H9 (cell line): ENCODE data around the gene KCTD18. TPM values are rescaled to one million over a fixed set of nuclear protein-coding genes. Genes with fewer than 3 reads are reported as not detected.

ENCODE experiments used
- DNase-seq: peaks from one replicate; pipeline ENCODE4 v3.0.0-alpha.2; 2017
- H2AFZ ChIP-seq: one replicate; pipeline ENCODE4 v1.6.1; 2013; ENCODE audit warnings: mild to moderate bottlenecking, low read length, control low read depth, moderate library complexity
- H2AK5ac ChIP-seq: 2 replicates; pipeline ENCODE4 v1.6.1; 2013; ENCODE audit warnings: low read length, control low read depth, mixed read lengths; ENCODE audit not compliant: insufficient read length
- H2BK120ac ChIP-seq: one replicate; pipeline ENCODE4 v1.6.1; 2013; ENCODE audit warnings: low read depth, mild to moderate bottlenecking, low read length, control low read depth, inconsistent platforms; ENCODE audit not compliant: poor library complexity, severe bottlenecking
- H2BK12ac ChIP-seq: 2 replicates; pipeline ENCODE4 v1.6.1; 2013; ENCODE audit warnings: low read length, control low read depth, mixed read lengths, low read depth; ENCODE audit not compliant: insufficient read length
- H2BK15ac ChIP-seq: 2 replicates; pipeline ENCODE4 v1.6.1; 2013; ENCODE audit warnings: low read depth, low read length, control low read depth
- H2BK20ac ChIP-seq: one replicate; pipeline ENCODE4 v1.6.1; 2013; ENCODE audit warnings: low read depth, mild to moderate bottlenecking, low read length, control low read depth, inconsistent platforms; ENCODE audit not compliant: poor library complexity, severe bottlenecking
- H2BK5ac ChIP-seq: 2 replicates; pipeline ENCODE4 v1.6.1; 2013; ENCODE audit warnings: low read length, control low read depth, mixed read lengths; ENCODE audit not compliant: insufficient read length
- H3K14ac ChIP-seq: 2 replicates; pipeline ENCODE4 v1.6.1; 2013; ENCODE audit warnings: low read length, control low read depth; ENCODE audit not compliant: insufficient read depth
- H3K18ac ChIP-seq: 2 replicates; pipeline ENCODE4 v1.6.1; 2013; ENCODE audit warnings: low read depth, mild to moderate bottlenecking, mixed read lengths, low read length, control low read depth; ENCODE audit not compliant: insufficient read length
- H3K23ac ChIP-seq: 2 replicates; pipeline ENCODE4 v1.6.1; 2013; ENCODE audit warnings: low read length, control low read depth, mixed read lengths, low read depth; ENCODE audit not compliant: insufficient read length
- H3K23me2 ChIP-seq: 2 replicates; pipeline ENCODE4 v1.6.1; 2013; ENCODE audit warnings: low read depth, mild to moderate bottlenecking, mixed read lengths, low read length, control low read depth; ENCODE audit not compliant: insufficient read length, poor library complexity, severe bottlenecking
- H3K27ac ChIP-seq: 2 replicates; pipeline ENCODE4 v1.5.1; 2013; ENCODE audit warnings: low read length, control low read depth, mixed read lengths, low read depth; ENCODE audit not compliant: insufficient read length
- H3K27me3 ChIP-seq: 2 replicates; pipeline ENCODE4 v1.6.1; 2013; ENCODE audit warnings: low read length, control low read depth, inconsistent platforms; ENCODE audit not compliant: insufficient read depth
- H3K4ac ChIP-seq: 2 replicates; pipeline ENCODE4 v1.6.1; 2013; ENCODE audit warnings: low read depth, mild to moderate bottlenecking, control low read depth, inconsistent platforms, low read length, moderate library complexity
- H3K4me1 ChIP-seq: 2 replicates; pipeline ENCODE4 v1.6.1; 2013; ENCODE audit warnings: low read length, control low read depth, inconsistent platforms; ENCODE audit not compliant: insufficient read depth
- H3K4me2 ChIP-seq: 2 replicates; pipeline ENCODE4 v1.6.1; 2013; ENCODE audit warnings: low read length, control low read depth, mixed read lengths; ENCODE audit not compliant: insufficient read length, insufficient read depth
- H3K56ac ChIP-seq: 2 replicates; pipeline ENCODE4 v1.6.1; 2013; ENCODE audit warnings: low read depth, mild to moderate bottlenecking, mixed read lengths, low read length, control low read depth; ENCODE audit not compliant: insufficient read length
- H3K79me1 ChIP-seq: 2 replicates; pipeline ENCODE4 v1.6.1; 2013; ENCODE audit warnings: low read depth, mild to moderate bottlenecking, moderate library complexity, low read length, control low read depth, inconsistent platforms; ENCODE audit not compliant: insufficient read depth, poor library complexity, severe bottlenecking
- H3K79me2 ChIP-seq: 2 replicates; pipeline ENCODE4 v1.6.1; 2013; ENCODE audit warnings: low read length, control low read depth, inconsistent platforms; ENCODE audit not compliant: insufficient read depth
- H3K9ac ChIP-seq: 2 replicates; pipeline ENCODE4 v1.6.1; 2013; ENCODE audit warnings: low read length, control low read depth, mixed read lengths; ENCODE audit not compliant: insufficient read length; ENCODE audit errors: extremely low read depth
- H3K9me3 ChIP-seq: one replicate; pipeline ENCODE4 v1.6.1; 2013; ENCODE audit warnings: low read depth, low read length, inconsistent platforms; ENCODE audit not compliant: control insufficient read depth
- H3T11ph ChIP-seq: one replicate; pipeline ENCODE4 v1.6.1; 2013; ENCODE audit warnings: mild to moderate bottlenecking, low read length, control low read depth, inconsistent platforms
- H4K20me1 ChIP-seq: one replicate; pipeline ENCODE4 v1.6.1; 2013; ENCODE audit not compliant: control insufficient read depth, insufficient read length, insufficient read depth
- H4K5ac ChIP-seq: 2 replicates; pipeline ENCODE4 v1.6.1; 2013; ENCODE audit warnings: low read depth, mild to moderate bottlenecking, mixed read lengths, low read length, control low read depth; ENCODE audit not compliant: insufficient read length
- H4K8ac ChIP-seq: replicated peaks from 2 replicates; pipeline ENCODE4 v1.6.1; 2013; ENCODE audit warnings: low read length, control low read depth, mixed read lengths, low read depth; ENCODE audit not compliant: insufficient read length
- H4K91ac ChIP-seq: 2 replicates; pipeline ENCODE4 v1.6.1; 2013; ENCODE audit warnings: low read depth, mild to moderate bottlenecking, moderate library complexity, mixed read lengths, low read length, control low read depth; ENCODE audit not compliant: insufficient read length
- H3K27ac Mint-ChIP-seq, 3 experiments: 2 replicates in 2 of 3; 3 replicates in 1 of 3; pipeline ENCODE4 v1.8.0; 2020 to 2021; ENCODE audit warnings: mixed read lengths in 3 of 3, mild to moderate bottlenecking in 1 of 3, moderate library complexity in 1 of 3
- H3K27me3 Mint-ChIP-seq: 2 replicates; pipeline ENCODE4 v1.8.0; 2021; ENCODE audit warnings: low read depth, mild to moderate bottlenecking, moderate library complexity, mixed read lengths
- H3K36me3 Mint-ChIP-seq, 3 experiments: 2 replicates in 2 of 3; 3 replicates in 1 of 3; pipeline ENCODE4 v1.8.0; 2020 to 2021; ENCODE audit warnings: low read depth in 3 of 3, mixed read lengths in 3 of 3; ENCODE audit not compliant: insufficient read depth in 1 of 3
- H3K4me1 Mint-ChIP-seq, 2 experiments: 2 replicates each; pipeline ENCODE4 v1.8.0; 2020; ENCODE audit warnings: mixed read lengths in 2 of 2
- H3K4me3 Mint-ChIP-seq, 2 experiments: 2 replicates in 1 of 2; 3 replicates in 1 of 2; pipeline ENCODE4 v1.8.0; 2020 to 2021; ENCODE audit warnings: mild to moderate bottlenecking in 2 of 2, mixed read lengths in 2 of 2, moderate library complexity in 1 of 2
- H3K9me3 Mint-ChIP-seq, 2 experiments: 2 replicates in 1 of 2; 3 replicates in 1 of 2; pipeline ENCODE4 v1.8.0; 2020; ENCODE audit warnings: mild to moderate bottlenecking in 2 of 2, mixed read lengths in 2 of 2, moderate library complexity in 1 of 2
- total RNA-seq: library from RNA; stranded (reverse); gene quantifications from 2 replicates; pipeline ENCODE4 v1.2.1, GENCODE V29; 2021
- TF ChIP-seq, protein P1 (sequence below): fragments of 200-600 bp; sonication (generic); conservative IDR thresholded peaks from 3 replicates; pipeline ENCODE4 v1.8.0; 2021; ENCODE audit warnings: antibody characterized with exemption, mild to moderate bottlenecking

Gene KCTD18
- total RNA-seq, 1 experiment from 2014 or later: 4.9 TPM

DNA sequence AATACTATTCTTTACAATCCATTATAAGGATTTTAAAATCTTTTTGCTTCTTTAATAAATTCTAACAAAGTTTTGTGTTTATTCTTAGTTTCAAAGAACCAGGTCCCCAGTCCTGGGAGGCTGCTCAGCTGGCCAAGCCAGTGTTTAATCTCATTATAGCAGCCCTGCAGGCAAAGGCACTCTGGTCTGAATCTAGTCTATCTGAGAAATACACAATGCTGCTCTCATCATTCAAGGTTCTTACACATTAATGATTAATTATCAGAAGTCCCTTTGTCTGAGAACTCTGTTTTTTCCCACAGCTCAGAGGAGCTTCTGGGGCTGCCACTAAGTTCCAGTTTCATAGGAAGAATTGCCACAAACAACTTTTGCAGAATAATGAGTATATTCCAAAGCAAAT, 27.7 kb downstream of the KCTD18 start:
- TF ChIP-seq, protein P1, sequence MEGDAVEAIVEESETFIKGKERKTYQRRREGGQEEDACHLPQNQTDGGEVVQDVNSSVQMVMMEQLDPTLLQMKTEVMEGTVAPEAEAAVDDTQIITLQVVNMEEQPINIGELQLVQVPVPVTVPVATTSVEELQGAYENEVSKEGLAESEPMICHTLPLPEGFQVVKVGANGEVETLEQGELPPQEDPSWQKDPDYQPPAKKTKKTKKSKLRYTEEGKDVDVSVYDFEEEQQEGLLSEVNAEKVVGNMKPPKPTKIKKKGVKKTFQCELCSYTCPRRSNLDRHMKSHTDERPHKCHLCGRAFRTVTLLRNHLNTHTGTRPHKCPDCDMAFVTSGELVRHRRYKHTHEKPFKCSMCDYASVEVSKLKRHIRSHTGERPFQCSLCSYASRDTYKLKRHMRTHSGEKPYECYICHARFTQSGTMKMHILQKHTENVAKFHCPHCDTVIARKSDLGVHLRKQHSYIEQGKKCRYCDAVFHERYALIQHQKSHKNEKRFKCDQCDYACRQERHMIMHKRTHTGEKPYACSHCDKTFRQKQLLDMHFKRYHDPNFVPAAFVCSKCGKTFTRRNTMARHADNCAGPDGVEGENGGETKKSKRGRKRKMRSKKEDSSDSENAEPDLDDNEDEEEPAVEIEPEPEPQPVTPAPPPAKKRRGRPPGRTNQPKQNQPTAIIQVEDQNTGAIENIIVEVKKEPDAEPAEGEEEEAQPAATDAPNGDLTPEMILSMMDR: no peak
- no peaks in the 10 kb centered on the region for H3K79me1 ChIP-seq
- H3K56ac ChIP-seq: no peak overlapping the region
- Mint-ChIP-seq H3K9me3 (no peaks in the 10 kb centered on the region), H3K36me3 (peaks cover 7 to 23% (median 9%) of the 10 kb centered on the region in 3 experiments), H3K27ac (no peak overlapping the region), H3K27me3 (no peaks in the 10 kb centered on the region), H3K4me3 (no peak overlapping the region), H3K4me1 (peaks cover 29 to 32% of the 10 kb centered on the region in 2 experiments)
- H3K14ac ChIP-seq: no peak overlapping the region
- H3K18ac ChIP-seq: no peak overlapping the region
- H3K79me2 ChIP-seq: no peaks in the 10 kb centered on the region
- no peaks in the 10 kb centered on the region for H3K23me2 ChIP-seq
- no peak overlapping the region for H2AK5ac ChIP-seq
- H3K27me3 ChIP-seq: no peaks in the 10 kb centered on the region
- no peak overlapping the region for H2AFZ ChIP-seq
- no peak overlapping the region for H4K8ac ChIP-seq
- peaks cover 4% of the 10 kb centered on the region for H3K4me1 ChIP-seq
- H4K91ac ChIP-seq: no peak overlapping the region
- no peak overlapping the region for H2BK5ac ChIP-seq
- no peak overlapping the region for H3K27ac ChIP-seq
- no peak overlapping the region for H3K9ac ChIP-seq
- no peak for DNase-seq
- no peak overlapping the region for H2BK20ac ChIP-seq
- no peak overlapping the region for H3K23ac ChIP-seq
- no peak overlapping the region for H4K5ac ChIP-seq
- H2BK120ac ChIP-seq: no peak overlapping the region
- H3K4ac ChIP-seq: no peak overlapping the region
- H3T11ph ChIP-seq: no peak overlapping the region
- no peaks in the 10 kb centered on the region for H4K20me1 ChIP-seq
- no peak overlapping the region for H3K4me2 ChIP-seq
- H2BK15ac ChIP-seq: no peak overlapping the region
- no peaks in the 10 kb centered on the region for H3K9me3 ChIP-seq
- no peak overlapping the region for H2BK12ac ChIP-seq
